Ascending aorta (tissue), 2 donors: ENCODE data around the gene PLTP. TPM values are rescaled to one million over a fixed set of nuclear protein-coding genes. Genes with fewer than 3 reads are reported as not detected.
"Not testable (repeated sequence)": the region's sequence is repeated elsewhere in the genome, so short reads cannot be mapped to it uniquely, and the experiment has no call there.

Experiments
- DNase-seq, 2 donors: peaks; one replicate each; pipeline ENCODE4 v3.0.0-alpha.2; 2019; ENCODE audit warnings: low spot score in 2 of 2
- H3K27ac ChIP-seq, 2 donors: fragments of 200-600 bp; sonication (generic); one replicate each; pipeline ENCODE4 v1.5.1; 2016 to 2017; ENCODE audit warnings: mild to moderate bottlenecking in 1 of 2
- H3K27me3 ChIP-seq: fragments of 200-600 bp; sonication (generic); one replicate; pipeline ENCODE4 v1.5.1; 2017
- H3K36me3 ChIP-seq, 2 donors: fragments of 200-600 bp; sonication (generic); one replicate each; pipeline ENCODE4 v1.5.1; 2016
- H3K4me1 ChIP-seq, 2 donors: fragments of 200-600 bp; sonication (generic); one replicate each; pipeline ENCODE4 v1.5.1; 2016 to 2017; ENCODE audit warnings: mild to moderate bottlenecking in 1 of 2
- H3K4me3 ChIP-seq, 2 donors: fragments of 200-600 bp; sonication (generic); one replicate each; pipeline ENCODE4 v1.5.1; 2016 to 2017; ENCODE audit warnings: mild to moderate bottlenecking in 1 of 2
- H3K9me3 ChIP-seq, 2 donors: fragments of 200-600 bp; sonication (generic); one replicate each; pipeline ENCODE4 v1.5.1; 2016
- intact Hi-C: fragments of 100-400 bp; cut with DNase I; formaldehyde crosslinking; loops from one replicate; pipeline ENCODE4 v1.15.1; 2023
- total RNA-seq: library from RNA; depleted of rRNA; stranded (reverse); fragments of >200 nt; gene quantifications from one replicate; pipeline ENCODE4 v1.1.0, GENCODE V29; 2016
- TF ChIP-seq, protein P1 (sequence below), 3 experiments: fragments of 200-600 bp in 2 of 3; fragments of 450-650 bp in 1 of 3; sonication (generic) in 2 of 3; IDR thresholded peaks; one replicate each; pipeline ENCODE4 v1.5.1; 2016 to 2019; ENCODE audit warnings: antibody characterized with exemption in 3 of 3, mild to moderate bottlenecking in 1 of 3, moderate library complexity in 1 of 3

The PLTP gene
- total RNA-seq, 1 donor from 2014 or later, result 909 TPM

DNA sequence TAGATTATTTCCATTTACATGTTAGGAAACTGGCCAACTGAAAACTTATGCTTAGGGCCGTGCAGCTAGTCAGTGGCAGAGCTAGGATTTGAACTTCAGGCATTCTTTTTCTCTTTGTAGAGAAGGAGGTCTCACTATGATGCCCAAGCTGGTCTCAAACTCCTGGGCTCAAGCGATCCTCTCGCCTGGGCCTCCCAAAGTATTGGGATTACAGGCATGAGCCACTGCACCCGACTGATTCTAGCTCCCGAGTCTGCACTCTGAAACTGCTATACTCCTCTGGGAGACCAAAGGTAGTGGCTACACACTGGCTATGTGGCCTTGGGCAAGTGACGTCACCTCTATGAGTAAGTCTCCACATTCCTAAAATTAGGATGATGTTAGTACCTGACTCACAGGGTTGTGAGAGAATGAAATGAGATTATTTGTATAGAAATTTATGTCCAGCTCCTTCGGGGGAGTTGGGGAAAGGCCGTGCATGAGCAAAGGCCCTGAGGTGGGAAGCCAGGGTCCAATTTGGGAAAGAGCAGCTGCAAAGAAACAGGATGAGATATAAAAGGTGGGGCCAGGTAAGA lies 6.4 kb downstream of the PLTP start:
- Histone ChIP-seq H3K9me3 (no peaks in the 10 kb centered on the region), H3K27me3 (no peaks in the 10 kb centered on the region), H3K27ac (no peak overlapping the region), H3K36me3 (no peaks in the 10 kb centered on the region), H3K4me3 (no peak overlapping the region), H3K4me1 (no peaks in the 10 kb centered on the region)
- intact Hi-C loops, result no loop called here
- TF ChIP-seq, protein P1, sequence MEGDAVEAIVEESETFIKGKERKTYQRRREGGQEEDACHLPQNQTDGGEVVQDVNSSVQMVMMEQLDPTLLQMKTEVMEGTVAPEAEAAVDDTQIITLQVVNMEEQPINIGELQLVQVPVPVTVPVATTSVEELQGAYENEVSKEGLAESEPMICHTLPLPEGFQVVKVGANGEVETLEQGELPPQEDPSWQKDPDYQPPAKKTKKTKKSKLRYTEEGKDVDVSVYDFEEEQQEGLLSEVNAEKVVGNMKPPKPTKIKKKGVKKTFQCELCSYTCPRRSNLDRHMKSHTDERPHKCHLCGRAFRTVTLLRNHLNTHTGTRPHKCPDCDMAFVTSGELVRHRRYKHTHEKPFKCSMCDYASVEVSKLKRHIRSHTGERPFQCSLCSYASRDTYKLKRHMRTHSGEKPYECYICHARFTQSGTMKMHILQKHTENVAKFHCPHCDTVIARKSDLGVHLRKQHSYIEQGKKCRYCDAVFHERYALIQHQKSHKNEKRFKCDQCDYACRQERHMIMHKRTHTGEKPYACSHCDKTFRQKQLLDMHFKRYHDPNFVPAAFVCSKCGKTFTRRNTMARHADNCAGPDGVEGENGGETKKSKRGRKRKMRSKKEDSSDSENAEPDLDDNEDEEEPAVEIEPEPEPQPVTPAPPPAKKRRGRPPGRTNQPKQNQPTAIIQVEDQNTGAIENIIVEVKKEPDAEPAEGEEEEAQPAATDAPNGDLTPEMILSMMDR (IDR thresholded peaks at IDR 0.05), result no peak
- no peak for DNase-seq

DNA sequence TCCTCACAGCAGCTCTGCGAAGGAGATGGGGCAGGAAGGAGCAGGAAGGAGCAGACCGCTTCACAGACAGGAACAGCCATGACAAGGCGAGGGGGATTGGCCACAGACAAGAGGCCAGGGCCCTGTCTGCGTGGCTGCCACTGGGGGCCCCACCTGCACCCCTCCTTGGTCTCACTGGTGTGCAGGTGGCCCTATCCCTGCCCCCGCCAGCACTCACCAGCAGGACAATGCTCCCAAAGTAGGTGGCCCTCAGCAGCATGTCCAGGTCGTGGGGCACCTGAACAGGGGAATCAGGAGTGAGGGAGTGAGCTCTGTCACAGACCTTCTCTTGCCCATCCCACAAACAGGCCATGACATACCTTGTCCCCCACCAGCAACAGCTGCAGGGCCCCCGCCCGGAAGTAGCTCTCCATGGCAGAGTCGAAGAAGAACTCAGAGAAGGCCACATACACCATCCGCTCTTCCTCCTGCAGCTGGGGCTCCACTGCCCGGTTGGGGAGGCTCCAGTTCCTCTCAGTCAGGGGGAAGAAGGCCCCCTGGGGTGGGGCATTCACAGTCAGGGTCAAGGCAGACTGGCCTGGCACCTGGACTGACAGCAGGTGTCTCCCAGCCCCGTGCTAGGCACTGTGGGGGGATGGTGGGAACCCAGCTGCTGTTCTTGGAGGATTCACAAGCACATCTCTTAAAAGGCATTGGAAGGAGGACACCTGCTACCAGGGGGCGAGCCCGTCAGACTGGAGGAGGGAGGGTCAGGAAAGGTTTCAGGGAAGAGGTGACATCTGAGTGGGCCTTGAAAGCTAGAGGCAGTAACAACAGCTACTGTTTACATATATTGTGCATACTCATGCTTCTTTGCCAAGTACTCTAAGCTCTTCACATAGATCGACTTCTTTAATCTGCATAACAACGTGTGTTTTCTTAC lies 7.1 kb downstream of the PLTP start:
- no peaks in the 10 kb centered on the region for H3K4me1 ChIP-seq

DNA sequence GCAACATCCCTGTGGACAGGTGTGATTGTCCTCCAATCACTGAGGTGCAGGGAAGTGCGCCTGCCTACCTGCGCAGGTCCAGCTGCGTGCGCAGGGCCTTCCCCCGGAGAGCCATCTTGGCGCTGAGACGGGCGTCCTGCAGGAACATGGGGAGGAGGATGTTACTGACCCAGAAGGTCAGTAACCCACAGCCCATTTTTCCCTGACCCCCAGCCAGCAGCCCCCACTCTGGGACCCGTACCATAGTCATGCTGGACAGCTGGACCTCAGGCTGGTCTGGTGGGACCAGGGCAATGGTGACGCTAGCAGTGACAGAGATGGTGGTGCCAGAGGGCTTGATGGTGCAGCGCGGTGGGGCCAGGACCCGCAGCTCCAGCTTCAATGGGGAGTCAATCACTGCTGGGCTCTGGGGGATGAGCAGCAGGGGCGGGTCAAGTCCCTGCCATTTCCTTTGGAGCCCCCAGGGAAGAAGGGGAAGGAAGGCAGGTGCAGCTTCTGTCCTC lies 9.7 kb downstream of the PLTP start:
- Histone ChIP-seq H3K9me3 (no peaks in the 10 kb centered on the region), H3K27ac (no peak overlapping the region), H3K4me3 (no peak overlapping the region), H3K4me1 (no peaks in the 10 kb centered on the region), H3K27me3 (no peaks in the 10 kb centered on the region), H3K36me3 (peaks cover 19 to 22% of the 10 kb centered on the region in 2 donors)
- no peak for DNase-seq
- intact Hi-C loops, result no loop called here
- TF ChIP-seq, protein P1 (IDR thresholded peaks at IDR 0.05), result no peak

More for the DNA sequence above, 7.1 kb downstream of the PLTP start:
- TF ChIP-seq, protein P1 (IDR thresholded peaks at IDR 0.05), result no peak
- no peak overlapping the region for H3K27ac ChIP-seq
- DNase-seq, result no peak
- no peaks in the 10 kb centered on the region for H3K9me3 ChIP-seq
- intact Hi-C loops, result no loop called here
- H3K36me3 ChIP-seq, result peaks cover 0 to under 1% of the 10 kb centered on the region in 2 donors
- no peaks in the 10 kb centered on the region for H3K27me3 ChIP-seq
- no peak overlapping the region for H3K4me3 ChIP-seq

DNA sequence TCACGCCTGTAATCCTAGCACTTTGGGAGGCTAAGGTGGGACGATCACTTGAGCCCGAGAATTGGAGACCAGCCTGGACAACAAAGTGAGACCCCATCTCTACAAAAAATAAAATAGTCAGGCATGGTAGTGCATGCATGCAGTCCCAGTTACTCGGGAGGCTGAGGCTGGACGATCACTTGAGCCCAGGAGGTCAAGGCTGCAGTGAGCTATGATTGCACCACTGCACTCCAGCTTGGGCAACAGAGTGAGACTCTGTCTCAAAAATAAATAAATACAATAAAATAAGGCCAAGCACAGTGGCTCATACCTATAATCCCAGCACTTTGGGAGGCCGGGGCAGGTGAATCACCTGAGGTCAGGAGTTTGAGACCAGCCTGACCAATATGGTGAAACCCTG lies 10.6 kb downstream of the PLTP start:
- DNase-seq, H3K9me3 ChIP-seq, H3K4me3 ChIP-seq, H3K27ac ChIP-seq, H3K4me1 ChIP-seq, H3K27me3 ChIP-seq, intact Hi-C loops: not testable (repeated sequence)
- H3K36me3 ChIP-seq, result peaks cover 28 to 29% of the 10 kb centered on the region in 2 donors

DNA sequence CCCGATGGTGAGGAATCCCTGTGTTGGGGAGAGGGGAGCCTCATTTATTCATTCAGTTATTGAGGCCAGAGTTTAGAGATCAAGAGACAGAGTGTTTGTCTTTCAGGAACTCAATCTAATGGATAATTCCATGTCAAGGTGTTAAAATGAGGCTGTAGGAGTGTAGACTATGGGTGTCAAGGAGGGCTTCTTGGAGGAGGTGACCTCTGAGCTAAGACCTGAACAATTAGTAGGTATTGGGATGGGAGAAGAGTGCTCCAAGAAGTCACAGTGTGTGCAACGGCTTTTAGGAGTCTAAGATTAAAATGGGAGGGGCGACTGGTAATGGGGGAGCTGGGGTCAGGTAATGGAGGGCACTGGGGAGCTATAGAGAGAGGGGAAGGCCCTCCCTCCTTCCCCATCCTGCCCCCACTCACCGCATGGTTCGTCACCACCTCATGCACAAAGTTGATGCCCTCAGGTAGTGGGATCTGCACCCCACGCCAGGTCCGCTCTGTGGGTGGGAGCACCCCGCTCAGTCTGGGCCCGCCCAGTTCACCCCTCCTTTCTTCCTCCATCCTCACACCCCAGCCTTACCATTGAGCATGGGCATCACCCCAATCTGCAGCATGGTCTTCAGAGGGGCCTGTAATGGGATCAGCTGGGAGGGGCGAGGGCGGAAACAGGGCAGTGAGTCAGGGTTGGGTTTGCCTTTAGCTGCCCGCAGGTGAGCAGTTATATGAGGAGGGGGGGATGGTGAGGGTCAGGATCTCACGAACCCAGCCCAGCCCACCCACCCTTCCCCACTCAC lies 12.7 kb downstream of the PLTP start:
- no peaks in the 10 kb centered on the region for H3K4me1 ChIP-seq
- H3K4me3 ChIP-seq, result no peak overlapping the region
- H3K27ac ChIP-seq, result no peak overlapping the region
- TF ChIP-seq, protein P1 (IDR thresholded peaks at IDR 0.05), result no peak
- no peak for DNase-seq
- no peaks in the 10 kb centered on the region for H3K9me3 ChIP-seq
- intact Hi-C loops, result no loop called here
- H3K36me3 ChIP-seq, result peaks cover 46 to 48% of the 10 kb centered on the region in 2 donors
- H3K27me3 ChIP-seq, result no peaks in the 10 kb centered on the region
